ENCODE results near the gene TOP2A.
"Not testable (repeated sequence)": the region's sequence is repeated elsewhere in the genome, so short reads cannot be mapped to it uniquely, and the experiment has no call there.

TOP2A gene

DNA sequence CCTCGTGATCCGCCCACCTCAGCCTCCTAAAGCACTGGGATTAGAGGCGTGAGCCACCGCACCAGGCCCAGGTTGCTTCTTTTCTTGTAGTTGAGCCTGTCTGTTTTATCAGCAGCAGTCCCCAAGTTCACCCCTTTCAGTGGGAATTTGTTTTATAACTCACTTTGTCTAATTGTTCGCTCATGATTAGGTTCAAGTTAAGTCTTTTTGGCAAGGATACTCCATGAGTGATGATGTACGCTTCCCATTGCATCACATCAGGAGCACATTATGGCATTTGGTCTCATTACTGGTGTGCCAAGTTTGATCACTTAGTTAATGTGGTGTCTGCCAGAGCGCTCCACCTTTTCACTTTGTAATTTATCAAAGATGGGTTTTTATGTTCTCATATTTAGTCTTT is 38.7 kb downstream of the TOP2A start:
- no peak for DNase-seq (ENCODE audit: low spot score)

- DNase-seq (ENCODE audit: low spot score) = no peak
Observed at GRCh38 chr17:40377832-40378231, 39.9 kb downstream of the TOP2A start.

GRCh38 chr17:40376541-40376940 is 41.2 kb downstream of the TOP2A start:
- not testable (repeated sequence) for DNase-seq (ENCODE audit: low spot score)

DNA sequence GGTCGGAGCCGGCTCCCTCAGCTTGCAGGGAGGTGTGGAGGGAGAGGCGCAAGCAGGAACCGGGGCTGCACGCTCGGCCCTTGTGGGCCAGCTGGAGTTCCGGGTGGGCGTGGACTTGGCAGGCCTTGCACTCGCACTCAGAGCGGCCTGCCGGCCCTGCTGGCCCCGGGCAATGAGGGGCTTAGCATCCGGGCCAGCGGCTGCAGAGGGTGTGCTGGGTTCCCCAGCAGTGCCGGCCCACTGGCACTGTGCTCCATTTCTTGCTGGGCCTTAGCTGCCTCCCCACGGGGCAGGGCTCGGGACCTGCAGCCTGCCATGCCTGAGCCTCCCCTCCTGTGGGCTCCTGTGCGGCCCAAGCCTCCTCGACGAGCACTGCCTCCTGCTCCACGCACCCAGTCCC is 41.9 kb downstream of the TOP2A start:
- not testable (repeated sequence) for DNase-seq (ENCODE audit: low spot score)

DNA sequence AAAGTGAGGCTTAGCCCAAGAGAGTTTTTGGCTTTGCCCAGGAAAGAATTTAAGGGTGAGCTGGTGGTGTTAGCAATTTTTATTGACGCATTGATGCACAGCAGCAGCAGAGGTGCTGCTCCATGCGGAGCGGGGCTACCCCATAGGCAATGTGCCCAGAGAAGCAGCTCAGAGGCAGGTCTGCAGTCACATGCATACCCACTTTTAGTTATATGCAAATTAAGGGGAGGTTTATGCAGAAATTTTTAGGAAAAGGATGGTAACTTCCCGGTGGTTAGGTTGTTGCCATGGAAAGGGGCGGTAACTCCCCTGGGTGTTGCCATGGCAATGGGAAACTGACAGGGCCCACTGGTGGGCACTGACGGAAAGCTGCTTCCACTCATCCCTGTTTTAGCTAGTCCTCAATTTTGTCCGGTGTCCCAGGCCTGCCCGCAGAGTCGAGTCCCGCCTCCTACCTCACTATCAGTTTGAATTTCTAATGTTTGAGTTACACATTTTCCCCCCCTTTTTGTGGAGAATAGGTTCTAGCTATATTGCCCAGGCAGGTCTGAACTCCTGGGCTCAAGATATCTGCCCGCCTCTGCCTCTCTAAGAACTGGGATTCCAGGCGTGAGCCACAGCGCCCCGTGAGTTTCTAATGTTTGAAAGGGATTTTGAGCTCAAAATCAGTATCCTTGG is 42.7 kb downstream of the TOP2A start:
- DNase-seq (ENCODE audit: low spot score) = no peak

- DNase-seq (ENCODE audit: low spot score) = no peak
Observed at GRCh38 chr17:40373999-40374398, 43.7 kb downstream of the TOP2A start.

DNA sequence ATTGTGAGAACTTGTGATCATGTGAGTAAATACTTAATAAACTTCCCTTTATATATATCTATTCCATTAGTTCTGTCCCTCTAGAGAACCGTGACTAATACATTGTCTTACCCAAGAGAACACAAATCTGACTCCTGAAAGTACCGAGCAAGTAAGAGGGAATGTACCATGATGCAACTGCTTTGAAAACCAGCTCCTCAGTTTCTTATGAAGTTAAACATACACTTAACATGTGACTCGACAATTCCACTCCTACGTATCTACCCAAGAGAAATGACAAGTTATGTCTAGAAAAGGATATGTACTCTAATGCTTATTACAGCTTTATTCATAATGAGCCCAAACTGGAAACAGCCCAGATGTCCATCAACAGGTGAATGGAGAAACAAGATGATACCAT is 44.4 kb downstream of the TOP2A start:
- no peak for DNase-seq (ENCODE audit: low spot score)

- DNase-seq (ENCODE audit: low spot score) = not testable (repeated sequence)
Observed at GRCh38 chr17:40372644-40373043, 45.1 kb downstream of the TOP2A start.

DNA sequence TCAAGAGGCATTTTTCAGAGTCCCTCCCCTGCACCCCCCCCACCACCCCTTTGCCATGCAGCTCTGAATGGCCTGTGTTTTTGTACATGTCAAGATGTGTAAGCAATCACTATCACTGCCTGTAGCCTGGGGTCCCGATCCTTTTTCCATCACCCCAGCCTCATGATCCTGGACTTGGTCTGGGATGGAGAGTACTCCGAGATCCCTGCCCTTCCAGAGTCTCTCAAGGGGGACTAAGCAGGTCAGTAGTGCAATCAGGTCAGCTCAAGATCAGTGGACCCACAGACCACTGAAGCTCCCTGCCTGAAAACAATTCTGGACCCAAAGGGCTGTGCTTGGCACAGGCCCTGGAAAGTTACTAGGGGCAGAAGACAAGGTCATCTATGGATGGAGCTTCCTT is 45.7 kb downstream of the TOP2A start:
- no peak for DNase-seq (ENCODE audit: low spot score)

- DNase-seq (ENCODE audit: low spot score) = no peak
Observed at GRCh38 chr17:40371261-40371929, 46.3 kb downstream of the TOP2A start.

- no peak for DNase-seq (ENCODE audit: low spot score)
Observed at GRCh38 chr17:40369923-40370322, 47.8 kb downstream of the TOP2A start.

- not testable (repeated sequence) for DNase-seq (ENCODE audit: low spot score)
Observed at GRCh38 chr17:40367728-40368127, 50.0 kb downstream of the TOP2A start.

DNA sequence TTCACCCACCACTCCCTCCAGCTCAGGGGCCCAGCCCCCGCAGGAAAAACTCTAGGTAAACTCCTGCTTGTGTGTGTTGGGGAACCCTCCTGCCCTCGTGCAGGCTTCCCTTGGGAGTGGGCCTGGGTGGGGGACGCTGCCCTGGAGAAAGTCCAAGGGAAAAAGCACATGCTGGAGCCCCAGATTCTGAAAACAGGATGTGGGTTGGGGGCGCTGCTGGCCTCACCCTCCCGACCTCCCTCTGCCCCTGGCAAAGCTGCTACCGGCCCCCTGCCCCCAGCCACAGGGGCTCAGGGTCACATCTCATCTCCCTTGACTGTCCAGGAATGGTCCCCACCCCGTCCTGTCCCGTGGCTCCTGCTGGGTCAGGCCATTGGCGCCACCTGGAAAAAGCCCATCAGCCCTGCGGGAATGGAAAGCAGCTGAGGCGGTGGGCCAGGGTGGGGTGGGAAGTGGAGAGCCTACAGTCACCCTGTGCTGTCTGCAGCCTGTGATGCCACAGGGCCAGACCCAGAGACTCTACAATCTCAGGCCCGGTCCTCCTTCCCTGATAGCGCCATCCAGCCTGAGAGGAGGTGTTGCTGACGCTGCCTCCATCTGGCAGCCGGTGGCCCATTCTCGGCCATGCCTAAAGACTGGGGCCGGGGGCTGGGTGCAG is 50.7 kb downstream of the TOP2A start:
- no peak for DNase-seq (ENCODE audit: low spot score)

DNA sequence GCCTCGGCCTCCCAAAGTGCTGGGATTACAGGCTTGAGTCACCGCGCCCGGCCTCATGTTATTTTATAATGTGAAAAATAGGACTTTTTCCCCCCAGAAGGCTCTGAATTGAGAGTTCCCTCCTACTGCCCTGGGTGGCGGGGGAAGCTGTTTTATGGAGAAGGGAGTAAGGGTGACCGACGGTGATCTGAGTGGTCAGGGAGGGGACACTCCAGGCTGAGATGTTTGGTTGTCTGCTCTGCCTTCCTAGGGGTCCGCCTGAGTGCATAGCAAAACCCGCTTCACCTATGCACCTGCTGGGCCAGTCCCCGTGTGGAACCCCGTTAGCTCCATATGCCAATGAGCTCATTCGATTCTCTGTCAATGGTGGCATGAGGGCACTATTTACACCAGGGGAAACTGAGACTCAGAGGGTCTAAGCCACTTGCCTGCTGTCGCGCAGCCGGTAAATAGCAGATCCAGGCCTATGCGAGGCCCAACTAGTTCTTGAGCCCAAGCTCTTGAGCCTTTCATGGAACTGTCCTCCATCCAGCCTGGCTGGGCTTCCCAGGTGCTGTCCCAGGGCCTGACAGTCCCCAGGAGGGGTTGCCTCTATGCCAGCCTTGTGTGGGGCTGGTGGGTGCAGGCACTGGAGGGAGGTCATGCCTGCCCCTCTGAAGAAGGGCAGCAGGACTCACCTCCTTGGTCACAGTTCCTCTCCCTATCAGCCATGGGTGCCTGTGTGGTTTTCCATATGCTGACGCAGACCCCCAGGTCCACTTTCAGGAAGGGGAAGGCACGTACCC is 51.4 kb downstream of the TOP2A start:
- DNase-seq (ENCODE audit: low spot score) = no peak

DNA sequence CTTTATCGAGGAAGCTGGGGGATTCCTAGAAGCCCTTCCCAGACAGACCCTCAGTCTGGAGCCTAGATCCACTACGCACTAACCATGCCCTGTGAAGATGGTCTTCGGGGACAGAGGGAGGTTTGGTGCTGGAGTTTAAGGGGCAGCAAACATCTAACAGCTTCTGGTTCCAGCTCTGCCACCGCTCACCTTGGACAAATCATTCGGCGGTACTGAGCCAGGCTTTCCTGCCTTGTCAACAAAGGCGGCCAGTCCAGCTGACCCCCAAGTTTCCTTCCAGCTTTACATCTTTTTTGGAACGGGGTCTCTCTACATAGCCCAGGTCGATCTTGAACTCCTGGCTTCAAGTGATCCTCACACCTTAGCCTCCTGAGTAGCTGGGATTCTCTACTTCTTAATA is 52.8 kb downstream of the TOP2A start:
- DNase-seq (ENCODE audit: low spot score) = no peak

DNA sequence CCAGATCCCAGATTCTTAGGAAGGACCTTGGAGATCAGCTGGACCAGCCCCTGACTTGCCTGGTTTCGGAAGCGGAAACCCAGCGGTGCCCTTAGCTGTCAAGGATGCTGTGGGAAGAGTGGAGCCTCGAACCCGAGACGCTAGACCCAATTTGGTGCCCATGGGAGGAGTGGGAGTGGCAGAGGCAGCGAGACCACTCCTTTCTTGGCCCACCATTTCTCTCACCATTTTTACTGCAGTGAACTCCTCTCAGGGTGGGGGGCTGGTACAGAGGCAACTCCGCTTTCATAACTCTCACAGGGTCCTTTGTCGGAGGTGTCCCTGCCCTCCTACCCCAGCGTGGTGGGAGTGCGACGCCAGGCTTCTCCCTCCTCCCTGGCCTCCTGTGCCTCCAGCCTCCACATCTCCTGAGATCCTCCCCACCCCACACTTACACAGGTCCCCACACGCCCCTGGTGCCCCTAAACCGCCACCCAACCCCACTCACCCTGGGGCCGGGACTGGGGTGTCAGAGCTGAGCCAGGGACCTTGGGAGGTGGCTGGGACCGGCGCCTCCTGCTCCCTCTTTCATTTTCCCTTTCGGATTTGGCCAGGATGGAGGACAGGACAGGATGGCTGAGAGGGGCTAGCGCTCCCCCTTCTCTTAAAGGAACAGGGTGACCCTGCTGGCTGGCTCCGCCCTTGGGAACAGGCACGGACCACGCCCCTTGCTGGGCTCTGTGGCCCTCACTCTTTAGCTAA is 53.4 kb downstream of the TOP2A start, which contains the start of gene GJD3:
Gene GJD3 (minus strand): TSS at position 617 of the 741 bp plus-strand sequence. CDS start 922 bp downstream, outside the sequence.
- DNase-seq (ENCODE audit: low spot score) = no peak

GRCh38 chr17:40363111-40363827 is 54.4 kb downstream of the TOP2A start:
- DNase-seq (ENCODE audit: low spot score) = no peak

DNA sequence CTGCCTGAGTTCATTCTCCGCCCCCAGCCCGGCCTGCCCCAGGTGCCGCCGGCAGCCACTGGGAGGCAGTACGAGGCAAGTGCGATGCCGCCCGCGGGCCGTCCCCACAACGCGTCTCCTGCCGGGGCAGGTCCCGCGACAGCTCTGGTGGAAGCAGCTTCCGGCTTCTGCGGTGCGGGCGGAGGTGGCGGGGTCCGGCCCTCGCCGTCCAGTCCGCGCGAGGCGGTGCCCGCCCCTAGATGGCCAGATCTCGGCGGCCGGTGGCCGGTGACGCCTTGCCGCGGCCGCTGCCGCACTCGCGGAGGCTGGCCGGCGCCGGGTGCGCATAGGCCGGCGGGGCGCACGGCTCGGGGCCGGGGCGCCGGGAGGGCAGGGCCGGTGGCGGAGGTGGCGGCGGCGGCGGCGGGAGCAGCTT is 55.0 kb downstream of the TOP2A start:
- peak; percentile 76 for DNase-seq (ENCODE audit: low spot score)

DNA sequence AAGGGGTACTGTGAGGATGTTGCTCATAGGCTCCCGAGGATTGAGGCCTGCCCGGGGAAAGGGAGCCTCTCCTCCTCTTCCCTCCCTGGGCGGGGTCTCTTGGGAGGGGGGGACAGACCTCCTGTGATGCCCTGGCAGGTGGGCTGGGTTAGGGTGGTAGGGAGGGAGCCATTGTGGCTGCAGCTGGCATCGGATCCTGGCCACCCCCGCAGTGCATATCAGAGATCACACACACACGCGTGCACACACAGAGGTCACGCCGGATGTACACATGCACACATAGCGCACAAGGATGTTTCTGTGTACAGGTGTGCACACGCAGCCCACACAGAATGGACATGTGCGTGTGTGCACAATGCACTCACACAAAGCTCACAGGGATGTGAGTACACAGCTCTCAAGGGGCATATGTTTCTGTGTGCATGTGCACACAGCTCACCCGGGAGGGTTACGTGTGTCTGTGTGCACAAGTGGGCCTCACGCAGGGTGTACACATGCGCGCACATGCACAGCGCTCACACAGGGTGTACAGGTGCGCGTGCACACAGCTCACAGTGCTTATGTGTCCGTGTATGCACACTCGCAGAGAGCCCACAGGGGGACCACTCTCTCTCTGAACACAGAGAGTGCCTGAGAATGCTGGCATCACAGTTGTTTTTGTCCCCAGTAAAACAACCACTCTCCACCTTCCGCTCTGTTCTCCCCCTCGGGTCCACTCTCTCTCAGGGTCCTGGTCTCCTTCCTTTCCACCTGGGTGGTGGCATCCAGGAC is 55.6 kb downstream of the TOP2A start:
- no peak for DNase-seq (ENCODE audit: low spot score)
